Fibroblast of lung (primary cell): Measurements from ENCODE around the gene KTN1. TPM values are rescaled to one million over a fixed set of nuclear protein-coding genes. Genes with fewer than 3 reads are reported as not detected.

Source experiments
- DNase-seq, 2 donors: peaks; one replicate each; pipeline versions ENCODE4 v3.0.0 to v3.0.0-alpha.2; 2010; ENCODE audit warnings: low read depth in 2 of 2
- H2AFZ ChIP-seq: 2 replicates; pipeline ENCODE4 v1.5.1; 2012; ENCODE audit warnings: low read length, control low read depth, inconsistent platforms
- H3K27ac ChIP-seq: 2 replicates; pipeline ENCODE4 v1.5.1; 2011; ENCODE audit warnings: low read length, control low read depth; ENCODE audit not compliant: insufficient read depth
- H3K27me3 ChIP-seq: 2 replicates; pipeline ENCODE4 v1.5.1; 2011; ENCODE audit warnings: mild to moderate bottlenecking, low read length; ENCODE audit not compliant: control insufficient read depth, insufficient read depth
- H3K36me3 ChIP-seq: 2 replicates; pipeline ENCODE4 v1.5.1; 2011; ENCODE audit warnings: low read length; ENCODE audit not compliant: control insufficient read depth, insufficient read depth
- H3K4me1 ChIP-seq: 2 replicates; pipeline ENCODE4 v1.5.1; 2011; ENCODE audit warnings: low read length; ENCODE audit not compliant: control insufficient read depth, insufficient read depth; ENCODE audit errors: extremely low read depth
- H3K4me2 ChIP-seq: 2 replicates; pipeline ENCODE4 v1.5.1; 2011; ENCODE audit warnings: low read length, control low read depth; ENCODE audit not compliant: insufficient read depth; ENCODE audit errors: extremely low read depth
- H3K4me3 ChIP-seq, 4 experiments: fragments of 200-600 bp in 1 of 4; sonication (generic) in 1 of 4; replicated peaks in 1 of 4; 2 replicates each; pipeline ENCODE4 v1.5.1; 2011 to 2016; ENCODE audit warnings: low read length in 4 of 4, low read depth in 3 of 4, mild to moderate bottlenecking in 3 of 4, control low read depth in 2 of 4, inconsistent platforms in 1 of 4, mixed read lengths in 1 of 4; ENCODE audit not compliant: insufficient read depth in 1 of 4; ENCODE audit errors: control extremely low read depth in 1 of 4
- H3K79me2 ChIP-seq: 2 replicates; pipeline ENCODE4 v1.5.1; 2012; ENCODE audit warnings: mild to moderate bottlenecking, low read length, inconsistent platforms; ENCODE audit not compliant: control insufficient read depth, insufficient read depth
- H3K9ac ChIP-seq: 2 replicates; pipeline ENCODE4 v1.5.1; 2011; ENCODE audit warnings: mild to moderate bottlenecking, low read length, control low read depth; ENCODE audit not compliant: insufficient read depth
- H3K9me3 ChIP-seq: 2 replicates; pipeline ENCODE4 v1.5.1; 2012; ENCODE audit warnings: low read depth, low read length; ENCODE audit not compliant: control insufficient read depth, insufficient read depth
- H4K20me1 ChIP-seq: 2 replicates; pipeline ENCODE4 v1.5.1; 2011; ENCODE audit warnings: low read length; ENCODE audit not compliant: control insufficient read depth, insufficient read depth; ENCODE audit errors: extremely low read depth
- CTCF ChIP-seq, 2 donors: IDR thresholded peaks in 1 of 2; conservative IDR thresholded peaks in 1 of 2; 1 replicate in 1 of 2; 2 replicates in 1 of 2; pipeline ENCODE4 v1.5.1; 2011 to 2012; ENCODE audit warnings: low read length in 2 of 2, control low read depth in 1 of 2, inconsistent platforms in 1 of 2, low read depth in 1 of 2, mild to moderate bottlenecking in 1 of 2
- EZH2 ChIP-seq: IDR thresholded peaks from 2 replicates; pipeline ENCODE4 v1.5.1; 2012; ENCODE audit warnings: low read length, control low read depth, mild to moderate bottlenecking; ENCODE audit errors: missing control alignments
- polyA plus RNA-seq, 2 donors: library from polyadenylated mRNA; depleted of rRNA in 1 of 2; stranded (reverse) in 1 of 2; unstranded in 1 of 2; fragments of >200 nt; gene quantifications; 2 replicates each; pipeline ENCODE4 v1.2.1, GENCODE V29; 2011 to 2012; ENCODE audit warnings: missing spikeins in 1 of 2
- total RNA-seq: library from RNA; depleted of rRNA; stranded (reverse); fragments of >200 nt; gene quantifications from 2 replicates; pipeline ENCODE4 v1.2.1, GENCODE V29; 2014

Gene KTN1
- total and polyA plus RNA-seq, 2 donors (not counting 1 experiment from before 2014, with no cell fraction given): 126 to 164 TPM

GRCh38 chr14:55537782-55538181, 42.2 kb upstream of the KTN1 start:
- Histone ChIP-seq H4K20me1 (no peaks in the 10 kb centered on the region), H3K9ac (no peak overlapping the region), H3K4me1 (no peaks in the 10 kb centered on the region), H3K27me3 (no peaks in the 10 kb centered on the region), H2AFZ (no peak overlapping the region), H3K79me2 (no peaks in the 10 kb centered on the region), H3K9me3 (no peaks in the 10 kb centered on the region), H3K36me3 (no peaks in the 10 kb centered on the region), H3K27ac (no peak overlapping the region), H3K4me2 (no peak overlapping the region), H3K4me3 (no peak overlapping the region)
- TF ChIP-seq CTCF (conservative IDR thresholded peaks at IDR 0.05 in 1 of 2, IDR thresholded peaks at IDR 0.05 in 1 of 2; ENCODE audit: low read depth in 1 of 2, low read length in 2 of 2) (no peak), EZH2 (no peak)
- DNase-seq: no peak

GRCh38 chr14:55539975-55540374, 40.0 kb upstream of the KTN1 start:
- Histone ChIP-seq H3K36me3 (no peaks in the 10 kb centered on the region), H3K9me3 (no peaks in the 10 kb centered on the region), H2AFZ (no peak overlapping the region), H3K9ac (no peak overlapping the region), H3K4me1 (no peaks in the 10 kb centered on the region), H3K4me3 (no peak overlapping the region), H3K27ac (no peak overlapping the region), H4K20me1 (no peaks in the 10 kb centered on the region), H3K27me3 (no peaks in the 10 kb centered on the region), H3K4me2 (no peak overlapping the region), H3K79me2 (no peaks in the 10 kb centered on the region)
- no peak for DNase-seq
- TF ChIP-seq CTCF (conservative IDR thresholded peaks at IDR 0.05 in 1 of 2, IDR thresholded peaks at IDR 0.05 in 1 of 2; ENCODE audit: low read depth in 1 of 2, low read length in 2 of 2) (no peak), EZH2 (no peak)

- Histone ChIP-seq H3K27me3 (no peaks in the 10 kb centered on the region), H4K20me1 (no peaks in the 10 kb centered on the region), H3K4me1 (no peaks in the 10 kb centered on the region), H3K4me2 (no peak overlapping the region), H3K9me3 (no peaks in the 10 kb centered on the region), H3K4me3 (no peak overlapping the region), H2AFZ (no peak overlapping the region), H3K27ac (no peak overlapping the region), H3K79me2 (no peaks in the 10 kb centered on the region), H3K36me3 (no peaks in the 10 kb centered on the region), H3K9ac (no peak overlapping the region)
- DNase-seq: peak in 1 of 2 donors; percentile 38
- no peak for TF ChIP-seq CTCF (conservative IDR thresholded peaks at IDR 0.05 in 1 of 2, IDR thresholded peaks at IDR 0.05 in 1 of 2; ENCODE audit: low read depth in 1 of 2, low read length in 2 of 2)
- no peak for TF ChIP-seq EZH2
Measured at GRCh38 chr14:55540847-55541773, 38.9 kb upstream of the KTN1 start.
